Subcutaneous abdominal adipose tissue (tissue), 5 donors: Measurements from ENCODE around the gene SLC1A2.

Experiments used
- H3K27ac ChIP-seq: one replicate; pipeline ENCODE4 v1.7.0; 2013; ENCODE audit warnings: low read depth, mild to moderate bottlenecking, inconsistent platforms, low read length, moderate library complexity
- H3K27me3 ChIP-seq, 5 donors: one replicate each; pipeline ENCODE4 v1.7.0; 2013; ENCODE audit warnings: low read length in 5 of 5, inconsistent platforms in 1 of 5; ENCODE audit not compliant: control insufficient read depth in 5 of 5, insufficient read depth in 4 of 5
- H3K36me3 ChIP-seq, 5 donors: one replicate each; pipeline ENCODE4 v1.7.0; 2013; ENCODE audit warnings: low read length in 5 of 5; ENCODE audit not compliant: control insufficient read depth in 5 of 5, insufficient read depth in 5 of 5
- H3K4me1 ChIP-seq, 5 donors: one replicate each; pipeline ENCODE4 v1.7.0; 2013; ENCODE audit warnings: low read length in 5 of 5, mild to moderate bottlenecking in 3 of 5, moderate library complexity in 1 of 5; ENCODE audit not compliant: control insufficient read depth in 5 of 5, insufficient read depth in 5 of 5
- H3K4me3 ChIP-seq, 5 donors: one replicate each; pipeline ENCODE4 v1.7.0; 2013; ENCODE audit warnings: low read length in 5 of 5, low read depth in 1 of 5
- H3K9ac ChIP-seq, 5 donors: one replicate each; pipeline ENCODE4 v1.7.0; 2013; ENCODE audit warnings: low read length in 5 of 5, mild to moderate bottlenecking in 4 of 5, moderate library complexity in 3 of 5
- H3K9me3 ChIP-seq, 5 donors: one replicate each; pipeline ENCODE4 v1.7.0; 2013; ENCODE audit warnings: low read length in 5 of 5; ENCODE audit not compliant: control insufficient read depth in 5 of 5
- donor health status: healthy.
- donor health status: healthy.
- donor health status: healthy.
- donor health status: healthy.
- donor health status: healthy.

The SLC1A2 gene

DNA sequence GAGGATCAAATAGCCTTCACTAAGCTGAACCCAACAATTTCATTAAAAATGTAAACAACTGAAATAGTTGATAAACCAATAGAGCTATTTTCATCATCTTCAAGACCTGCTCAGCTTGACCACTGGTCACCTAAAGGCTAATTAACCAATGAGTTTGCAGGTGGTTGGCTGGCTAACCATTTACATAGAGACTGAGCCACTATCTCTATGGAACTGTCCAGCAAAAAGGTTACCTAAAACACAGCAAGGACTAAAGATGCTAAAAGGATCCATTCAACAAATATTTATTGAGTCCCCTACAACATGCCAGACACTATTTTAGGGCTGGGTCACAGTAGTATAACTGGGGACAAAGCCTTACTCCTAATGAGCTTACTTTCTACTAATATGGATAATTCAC is 156.6 kb downstream of the SLC1A2 start:
- Histone ChIP-seq H3K4me3 (no peak overlapping the region), H3K36me3 (no peaks in the 10 kb centered on the region), H3K9me3 (no peaks in the 10 kb centered on the region), H3K27me3 (no peaks in the 10 kb centered on the region), H3K4me1 (no peaks in the 10 kb centered on the region), H3K9ac (no peak overlapping the region), H3K27ac (no peak overlapping the region)

DNA sequence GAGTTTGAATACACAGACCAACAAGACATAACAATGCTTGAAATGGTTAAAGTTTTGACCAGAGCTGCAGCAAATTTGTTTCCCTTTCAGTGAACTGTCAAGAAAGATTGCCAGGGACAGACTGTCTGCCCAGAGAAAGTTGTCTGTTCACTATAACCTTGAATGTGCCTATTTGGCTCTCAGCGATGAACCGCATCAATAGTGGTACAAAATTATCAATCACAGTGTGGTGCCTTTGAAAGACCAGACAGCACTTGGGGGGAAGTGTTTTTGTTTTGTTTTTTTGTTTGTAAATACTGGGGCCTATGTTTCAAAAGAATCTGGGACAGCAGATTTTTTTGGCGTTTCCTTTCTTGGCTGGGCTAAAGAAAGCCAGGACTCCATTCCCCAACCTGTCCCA is 157.3 kb downstream of the SLC1A2 start:
- H3K27me3 ChIP-seq = no peaks in the 10 kb centered on the region
- no peak overlapping the region for H3K27ac ChIP-seq
- H3K36me3 ChIP-seq = no peaks in the 10 kb centered on the region
- H3K9me3 ChIP-seq = no peaks in the 10 kb centered on the region
- no peak overlapping the region for H3K9ac ChIP-seq
- H3K4me1 ChIP-seq = no peaks in the 10 kb centered on the region
- no peak overlapping the region for H3K4me3 ChIP-seq

DNA sequence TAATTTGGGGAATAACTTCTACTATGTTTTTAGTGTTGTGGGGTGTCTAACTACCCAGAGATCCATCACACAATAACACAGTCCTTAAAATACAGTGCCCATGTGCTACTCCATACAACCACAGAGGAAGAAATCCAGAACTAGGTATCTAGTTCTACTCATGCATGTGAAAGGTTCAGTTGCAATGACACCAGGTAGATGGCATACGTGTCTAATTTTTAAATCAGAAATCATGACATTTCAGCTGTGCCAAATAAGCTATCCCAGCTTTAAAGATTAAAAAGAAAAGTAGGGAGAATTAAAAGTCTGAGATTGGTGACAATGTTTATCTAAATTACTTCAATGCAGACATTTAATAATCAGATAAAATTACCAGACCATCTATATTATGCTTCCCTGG is 158.2 kb downstream of the SLC1A2 start:
- Histone ChIP-seq H3K9ac (no peak overlapping the region), H3K4me3 (no peak overlapping the region), H3K27me3 (no peaks in the 10 kb centered on the region), H3K4me1 (no peaks in the 10 kb centered on the region), H3K27ac (no peak overlapping the region), H3K9me3 (no peaks in the 10 kb centered on the region), H3K36me3 (no peaks in the 10 kb centered on the region)

DNA sequence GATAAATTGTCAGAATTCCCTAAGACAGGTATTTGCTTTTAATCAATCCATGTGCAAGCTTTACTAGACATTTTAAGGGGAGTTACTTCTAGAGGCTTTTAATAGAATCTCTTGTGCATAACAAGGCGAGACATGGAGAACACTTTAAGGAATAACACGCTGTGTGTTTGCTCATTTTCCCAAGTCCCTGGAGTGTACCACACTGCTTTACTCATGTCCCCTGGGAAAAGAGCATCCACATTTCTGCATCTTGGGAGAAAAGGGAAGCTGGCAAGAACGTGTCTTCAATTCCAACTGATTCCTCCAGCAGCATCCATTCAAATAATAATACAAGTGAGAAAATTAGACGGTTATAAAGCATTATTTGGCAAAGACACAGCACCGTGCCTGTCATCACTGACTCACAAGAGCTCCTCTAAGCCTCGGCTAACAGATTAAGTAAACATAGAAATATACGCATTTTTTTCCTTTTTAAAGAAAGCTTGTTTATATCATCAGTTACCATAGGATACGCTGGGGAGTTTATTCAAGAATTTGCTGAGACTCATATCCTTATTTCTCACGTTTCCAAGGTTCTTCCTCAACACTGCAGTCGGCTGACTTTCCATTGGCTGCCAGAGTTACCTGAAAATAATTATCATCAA is 158.9 kb downstream of the SLC1A2 start:
- H3K27ac ChIP-seq = no peak overlapping the region
- no peaks in the 10 kb centered on the region for H3K27me3 ChIP-seq
- no peaks in the 10 kb centered on the region for H3K9me3 ChIP-seq
- H3K36me3 ChIP-seq = no peaks in the 10 kb centered on the region
- no peak overlapping the region for H3K9ac ChIP-seq
- H3K4me1 ChIP-seq = no peaks in the 10 kb centered on the region
- H3K4me3 ChIP-seq = no peak overlapping the region

DNA sequence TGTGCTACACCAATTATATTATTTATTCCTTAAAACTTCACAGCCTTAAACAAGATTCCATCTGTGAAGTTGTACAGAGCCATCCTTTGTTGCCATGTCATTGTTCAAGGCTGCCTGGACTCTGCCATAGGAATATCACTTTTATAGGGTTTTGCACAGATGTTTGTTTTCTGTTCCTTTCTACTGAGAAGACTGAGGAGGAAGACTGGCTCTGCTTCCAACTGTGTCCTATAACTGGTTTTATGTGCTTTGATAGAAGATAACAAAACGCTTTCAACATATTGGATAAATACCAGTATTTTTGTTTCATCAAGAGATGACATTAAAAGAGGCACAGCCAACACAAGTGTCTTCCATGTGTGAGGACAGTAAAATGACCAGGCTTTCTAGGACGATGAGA is 159.8 kb downstream of the SLC1A2 start:
- no peaks in the 10 kb centered on the region for H3K27me3 ChIP-seq
- no peaks in the 10 kb centered on the region for H3K36me3 ChIP-seq
- H3K9ac ChIP-seq = no peak overlapping the region
- no peaks in the 10 kb centered on the region for H3K9me3 ChIP-seq
- H3K27ac ChIP-seq = no peak overlapping the region
- H3K4me3 ChIP-seq = no peak overlapping the region
- H3K4me1 ChIP-seq = no peaks in the 10 kb centered on the region

DNA sequence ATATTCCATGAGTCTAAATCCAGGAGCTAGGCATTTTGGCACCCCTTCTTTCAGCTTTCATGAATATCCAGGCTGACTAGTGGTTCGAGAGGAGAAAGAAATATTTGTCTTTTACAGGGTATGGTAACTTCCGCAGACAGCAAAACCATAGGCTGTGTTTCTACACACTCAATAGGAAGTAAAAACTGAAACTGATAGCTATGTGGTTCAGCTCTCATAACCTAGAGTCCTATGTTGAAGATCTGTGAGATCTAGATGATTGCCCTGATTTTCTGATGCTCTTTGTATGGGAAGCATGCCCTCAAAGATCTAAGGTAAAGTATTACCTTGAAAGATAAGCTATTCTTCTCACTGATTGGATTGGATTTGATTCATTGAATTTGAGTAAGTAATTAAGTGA is 162.1 kb downstream of the SLC1A2 start:
- Histone ChIP-seq H3K36me3 (no peaks in the 10 kb centered on the region), H3K9ac (no peak overlapping the region), H3K4me3 (no peak overlapping the region), H3K27ac (no peak overlapping the region), H3K4me1 (no peaks in the 10 kb centered on the region), H3K9me3 (no peaks in the 10 kb centered on the region), H3K27me3 (no peaks in the 10 kb centered on the region)

DNA sequence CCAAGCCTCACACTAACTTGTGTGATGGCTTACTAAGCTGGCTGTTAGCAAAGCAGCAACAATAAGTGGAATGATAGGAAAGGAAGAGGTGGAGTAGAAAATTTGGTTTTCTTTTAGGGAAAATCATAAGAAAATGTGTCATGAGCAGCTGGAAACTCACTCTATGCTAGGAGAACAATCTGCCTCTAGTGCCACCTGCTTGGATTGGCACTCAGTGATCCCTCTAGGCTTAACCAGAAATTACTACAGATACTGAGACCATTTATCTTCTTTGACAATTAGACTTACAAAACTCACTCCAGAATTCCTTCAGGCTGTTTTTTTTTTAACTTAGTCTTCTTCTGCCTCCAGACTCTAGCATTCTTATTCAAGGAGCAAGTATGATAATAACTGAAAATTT is 163.1 kb downstream of the SLC1A2 start:
- Histone ChIP-seq H3K27me3 (no peaks in the 10 kb centered on the region), H3K27ac (no peak overlapping the region), H3K9me3 (no peaks in the 10 kb centered on the region), H3K4me1 (no peaks in the 10 kb centered on the region), H3K4me3 (no peak overlapping the region), H3K9ac (no peak overlapping the region), H3K36me3 (no peaks in the 10 kb centered on the region)

DNA sequence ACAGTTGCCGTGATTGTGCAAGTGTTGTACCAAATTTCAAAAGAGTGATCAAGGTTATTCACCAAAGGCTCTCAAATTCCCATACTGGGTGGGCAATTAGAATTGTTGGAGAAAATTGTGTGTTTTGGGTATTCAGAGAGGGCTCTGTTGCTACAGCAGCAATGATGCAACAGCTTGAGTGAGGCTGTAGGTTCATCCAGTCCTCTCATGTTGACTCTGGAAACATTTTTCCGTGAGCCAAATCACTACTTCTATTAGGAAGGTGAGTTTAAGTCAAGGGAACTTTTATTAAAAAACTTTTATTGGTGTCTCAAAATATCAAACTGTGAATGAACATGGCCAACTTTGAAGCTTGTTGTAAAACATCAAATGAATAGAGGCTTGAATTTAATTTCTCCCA is 163.8 kb downstream of the SLC1A2 start:
- no peak overlapping the region for H3K4me3 ChIP-seq
- H3K36me3 ChIP-seq = no peaks in the 10 kb centered on the region
- H3K27ac ChIP-seq = no peak overlapping the region
- H3K27me3 ChIP-seq = no peaks in the 10 kb centered on the region
- no peaks in the 10 kb centered on the region for H3K4me1 ChIP-seq
- no peaks in the 10 kb centered on the region for H3K9me3 ChIP-seq
- H3K9ac ChIP-seq = no peak overlapping the region

DNA sequence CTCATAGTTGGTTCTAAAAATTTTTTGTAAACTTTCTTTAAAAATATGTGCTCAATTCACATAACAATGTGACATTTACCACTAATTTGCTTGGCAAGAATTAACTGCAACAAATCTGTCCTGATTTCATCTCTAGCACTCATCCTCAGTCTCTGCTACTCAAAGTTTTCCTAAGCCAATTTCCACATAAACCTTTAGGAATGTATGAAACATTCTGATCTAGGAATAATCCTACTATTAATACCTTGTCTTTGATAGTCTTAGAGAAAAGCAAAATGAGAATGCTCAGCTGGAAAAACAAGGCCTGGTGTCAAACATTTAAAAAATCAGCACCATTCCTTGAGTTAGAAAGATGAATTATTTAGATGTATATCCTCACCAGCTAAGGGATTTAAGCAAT is 166.1 kb downstream of the SLC1A2 start:
- Histone ChIP-seq H3K36me3 (no peaks in the 10 kb centered on the region), H3K27me3 (no peaks in the 10 kb centered on the region), H3K9ac (no peak overlapping the region), H3K9me3 (no peaks in the 10 kb centered on the region), H3K4me3 (no peak overlapping the region), H3K27ac (no peak overlapping the region), H3K4me1 (no peaks in the 10 kb centered on the region)

DNA sequence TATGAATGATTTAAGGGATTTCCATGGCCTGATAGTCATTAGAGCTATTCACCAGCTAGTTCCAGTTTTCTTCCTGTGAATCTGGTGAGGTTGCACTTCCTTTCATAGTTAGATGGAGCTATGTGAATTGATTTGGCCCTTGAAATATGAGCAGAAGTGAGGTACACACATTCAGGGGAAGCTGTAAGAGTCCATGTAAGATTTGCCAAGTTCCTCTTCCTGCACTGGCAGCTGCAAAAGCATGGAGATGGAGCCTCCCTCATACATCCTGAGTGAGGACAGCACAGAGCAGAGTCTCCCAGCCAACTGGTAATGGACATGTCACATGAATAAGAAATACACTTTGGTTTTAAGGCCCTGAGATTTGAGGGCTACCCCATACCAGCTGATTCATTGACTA is 168.7 kb downstream of the SLC1A2 start:
- no peak overlapping the region for H3K4me3 ChIP-seq
- no peaks in the 10 kb centered on the region for H3K9me3 ChIP-seq
- H3K27me3 ChIP-seq = peaks cover 0 to 2% (median 0%) of the 10 kb centered on the region in 5 donors
- H3K27ac ChIP-seq = no peak overlapping the region
- no peaks in the 10 kb centered on the region for H3K36me3 ChIP-seq
- H3K4me1 ChIP-seq = peaks cover 0 to 6% (median 4%) of the 10 kb centered on the region in 5 donors
- H3K9ac ChIP-seq = no peak overlapping the region

DNA sequence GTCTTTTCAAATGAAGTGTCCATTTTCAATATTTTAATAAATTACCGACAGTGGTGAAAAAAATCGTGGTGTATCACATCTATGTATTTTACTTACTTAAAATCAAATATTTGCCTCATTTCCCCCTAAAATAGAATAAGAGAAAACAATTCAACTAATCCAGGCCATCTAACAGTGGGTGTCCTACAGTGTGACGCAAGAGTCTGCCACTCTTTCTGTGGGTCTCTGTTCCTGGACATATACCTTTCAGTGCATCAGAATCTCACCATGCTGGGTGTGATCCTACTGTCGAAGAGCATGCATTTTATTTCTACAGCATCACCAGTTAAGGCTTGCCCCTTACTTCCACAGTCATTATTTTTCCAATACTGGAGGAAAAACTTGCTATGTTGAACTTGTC is 169.2 kb downstream of the SLC1A2 start:
- Histone ChIP-seq H3K4me1 (peaks cover 0 to 6% (median 5%) of the 10 kb centered on the region in 5 donors), H3K36me3 (no peaks in the 10 kb centered on the region), H3K9ac (no peak overlapping the region), H3K9me3 (no peaks in the 10 kb centered on the region), H3K27me3 (peaks cover 0 to 2% (median 0%) of the 10 kb centered on the region in 5 donors), H3K27ac (no peak overlapping the region), H3K4me3 (no peak overlapping the region)
